HG02588 (cell line): ENCODE results near the gene RNF150.

ENCODE experiments used
- ATAC-seq: cut with Tn5 transposase; IDR thresholded peaks from one replicate; pipeline ENCODE4 v1.9.1; 2021; ENCODE audit warnings: mild to moderate bottlenecking, moderate library complexity; ENCODE audit not compliant: unreplicated experiment

Gene RNF150

GRCh38 chr4:141028024-141028529 lies 105.2 kb downstream of the RNF150 start:
- no peak for ATAC-seq

GRCh38 chr4:141027421-141027820 lies 105.8 kb downstream of the RNF150 start:
- no peak for ATAC-seq

- no peak for ATAC-seq
Observed at GRCh38 chr4:141026900-141027299, 106.4 kb downstream of the RNF150 start.

- no peak for ATAC-seq
Observed at GRCh38 chr4:141023051-141023450, 110.2 kb downstream of the RNF150 start.

GRCh38 chr4:141022111-141022695 lies 111.1 kb downstream of the RNF150 start:
- ATAC-seq: no peak

GRCh38 chr4:141021397-141022110 lies 111.7 kb downstream of the RNF150 start:
- ATAC-seq: no peak

- ATAC-seq: no peak
Observed at GRCh38 chr4:141020801-141021261, 112.4 kb downstream of the RNF150 start.

- no peak for ATAC-seq
Observed at GRCh38 chr4:141019768-141020167, 113.5 kb downstream of the RNF150 start.

GRCh38 chr4:141016117-141016798 lies 117.0 kb downstream of the RNF150 start:
- no peak for ATAC-seq

- ATAC-seq: no peak
Observed at GRCh38 chr4:141013899-141014298, 119.4 kb downstream of the RNF150 start.

- ATAC-seq: no peak
Observed at GRCh38 chr4:141011901-141012315, 121.4 kb downstream of the RNF150 start.

- no peak for ATAC-seq
Observed at GRCh38 chr4:141009931-141010330, 123.3 kb downstream of the RNF150 start.

- ATAC-seq: no peak
Observed at GRCh38 chr4:141009129-141009528, 124.1 kb downstream of the RNF150 start.

GRCh38 chr4:141006242-141006802 lies 126.9 kb downstream of the RNF150 start:
- no peak for ATAC-seq

- ATAC-seq: no peak
Observed at GRCh38 chr4:141004823-141005222, 128.4 kb downstream of the RNF150 start.

- no peak for ATAC-seq
Observed at GRCh38 chr4:141003193-141003592, 130.1 kb downstream of the RNF150 start.

GRCh38 chr4:141002323-141002805 lies 130.9 kb downstream of the RNF150 start:
- no peak for ATAC-seq

- no peak for ATAC-seq
Observed at GRCh38 chr4:140996766-140997165, 136.5 kb downstream of the RNF150 start.

- ATAC-seq: no peak
Observed at GRCh38 chr4:140995058-140995457, 138.2 kb downstream of the RNF150 start.

GRCh38 chr4:140994015-140994414 lies 139.3 kb downstream of the RNF150 start:
- ATAC-seq: no peak

- no peak for ATAC-seq
Observed at GRCh38 chr4:140993370-140993769, 139.9 kb downstream of the RNF150 start.
